H1 (cell line): ENCODE measurements around the gene LRRC45. TPM values are rescaled to one million over a fixed set of nuclear protein-coding genes. Genes with fewer than 3 reads are reported as not detected.

ENCODE experiments used
- ATF2 ChIP-seq: IDR thresholded peaks from 2 replicates; pipeline ENCODE4 v1.6.1; 2012; ENCODE audit warnings: low read length, inconsistent platforms
- CBX8 ChIP-seq: fragments of 300-800, 300-1000 bp; sonication (generic); IDR thresholded peaks from 2 replicates; pipeline ENCODE4 v1.7.1; 2016; ENCODE audit warnings: low read depth, low read length, borderline replicate concordance
- CEBPB ChIP-seq: IDR thresholded peaks from 2 replicates; pipeline ENCODE4 v1.6.1; 2012; ENCODE audit warnings: low read depth, low read length
- PHF8 ChIP-seq: fragments of 200-600 bp; sonication (generic); conservative IDR thresholded peaks from 2 replicates; pipeline ENCODE4 v1.7.1; 2012; ENCODE audit warnings: low read depth, mild to moderate bottlenecking, inconsistent platforms, low read length, moderate library complexity
- SIX5 ChIP-seq: IDR thresholded peaks from 2 replicates; pipeline ENCODE4 v1.6.1; 2011; ENCODE audit warnings: mild to moderate bottlenecking, low read depth, low read length
- SP2 ChIP-seq: IDR thresholded peaks from 2 replicates; pipeline ENCODE4 v1.6.1; 2012; ENCODE audit warnings: mild to moderate bottlenecking, low read length, inconsistent platforms
- TEAD4 ChIP-seq: IDR thresholded peaks from 2 replicates; pipeline ENCODE4 v1.6.1; 2012; ENCODE audit warnings: low read depth, low read length, inconsistent platforms, mixed read lengths
- polyA plus RNA-seq, 7 experiments: library from polyadenylated mRNA; depleted of rRNA in 3 of 7; stranded (reverse) in 5 of 7; unstranded in 2 of 7; fragments of >200 nt in 5 of 7; fragments of 200-250 nt in 2 of 7; gene quantifications; 1 replicate in 5 of 7; 2 replicates in 1 of 7; 4 replicates in 1 of 7; pipeline versions ENCODE4 v1.2.1 to v1.2.3, GENCODE V29; 2011 to 2013; ENCODE audit warnings: missing spikeins in 2 of 7, mixed read lengths in 2 of 7
- total RNA-seq: library from RNA; stranded (reverse); fragmentation: NEBNext Ultra II Directional; extraction: Animal tissue kit (Norgen Biotek cat#: 25700); gene quantifications from 2 replicates; pipeline ENCODE4 v1.2.1, GENCODE V29; 2021

Gene LRRC45
- total and polyA plus RNA-seq, 2 of the 8 experiments (the other 6 are each of a cell fraction or from before 2014, with no cell fraction given) = 11.5 to 29.0 TPM

- no peak for TF ChIP-seq TEAD4
- no peak for TF ChIP-seq CBX8
- no peak for TF ChIP-seq PHF8
- TF ChIP-seq SIX5 = no peak
- no peak for TF ChIP-seq CEBPB
- no peak for TF ChIP-seq SP2
- TF ChIP-seq ATF2 = no peak
These were observed 18.3 kb upstream of the LRRC45 start (continued) for GRCh38 chr17:82004517-82005455.
